Muscle layer of duodenum (tissue), 2 donors: ENCODE measurements around the gene GET3.

Experiments used
- H3K27ac ChIP-seq: one replicate; pipeline ENCODE4 v1.7.0; 2013; ENCODE audit warnings: mild to moderate bottlenecking, low read length
- H3K27me3 ChIP-seq: one replicate; pipeline ENCODE4 v1.7.0; 2013; ENCODE audit warnings: low read depth, mild to moderate bottlenecking, control low read depth, low read length
- H3K36me3 ChIP-seq, 2 donors: one replicate each; pipeline ENCODE4 v1.7.0; 2013; ENCODE audit warnings: low read length in 2 of 2, control low read depth in 1 of 2, mild to moderate bottlenecking in 1 of 2; ENCODE audit not compliant: insufficient read depth in 2 of 2, control insufficient read depth in 1 of 2
- H3K4me1 ChIP-seq, 2 donors: one replicate each; pipeline ENCODE4 v1.7.0; 2013; ENCODE audit warnings: low read length in 2 of 2, mild to moderate bottlenecking in 2 of 2, control low read depth in 1 of 2, moderate library complexity in 1 of 2; ENCODE audit not compliant: insufficient read depth in 2 of 2, control insufficient read depth in 1 of 2
- H3K4me3 ChIP-seq, 2 donors: one replicate each; pipeline ENCODE4 v1.7.0; 2013; ENCODE audit warnings: low read length in 2 of 2, low read depth in 1 of 2, mild to moderate bottlenecking in 1 of 2
- H3K9me3 ChIP-seq, 2 donors: one replicate each; pipeline ENCODE4 v1.7.0; 2013; ENCODE audit warnings: low read length in 2 of 2, control low read depth in 1 of 2, mild to moderate bottlenecking in 1 of 2; ENCODE audit not compliant: control insufficient read depth in 1 of 2
- donor health status: healthy.

The GET3 gene

GRCh38 chr19:12730064-12730463 lies 7.2 kb upstream of the GET3 start:
- H3K4me1 ChIP-seq: peaks cover 8 to 27% of the 10 kb centered on the region in 2 donors
- no peak overlapping the region for H3K4me3 ChIP-seq
- H3K27me3 ChIP-seq: no peaks in the 10 kb centered on the region
- no peaks in the 10 kb centered on the region for H3K9me3 ChIP-seq
- H3K36me3 ChIP-seq: peaks cover 15 to 46% of the 10 kb centered on the region in 2 donors
- no peak overlapping the region for H3K27ac ChIP-seq

GRCh38 chr19:12731337-12731736 lies 6.0 kb upstream of the GET3 start:
- H3K36me3 ChIP-seq: peaks cover 15 to 46% of the 10 kb centered on the region in 2 donors
- no peak overlapping the region for H3K27ac ChIP-seq
- no peaks in the 10 kb centered on the region for H3K27me3 ChIP-seq
- H3K9me3 ChIP-seq: no peaks in the 10 kb centered on the region
- no peak overlapping the region for H3K4me3 ChIP-seq
- H3K4me1 ChIP-seq: peaks cover 8 to 30% of the 10 kb centered on the region in 2 donors

DNA sequence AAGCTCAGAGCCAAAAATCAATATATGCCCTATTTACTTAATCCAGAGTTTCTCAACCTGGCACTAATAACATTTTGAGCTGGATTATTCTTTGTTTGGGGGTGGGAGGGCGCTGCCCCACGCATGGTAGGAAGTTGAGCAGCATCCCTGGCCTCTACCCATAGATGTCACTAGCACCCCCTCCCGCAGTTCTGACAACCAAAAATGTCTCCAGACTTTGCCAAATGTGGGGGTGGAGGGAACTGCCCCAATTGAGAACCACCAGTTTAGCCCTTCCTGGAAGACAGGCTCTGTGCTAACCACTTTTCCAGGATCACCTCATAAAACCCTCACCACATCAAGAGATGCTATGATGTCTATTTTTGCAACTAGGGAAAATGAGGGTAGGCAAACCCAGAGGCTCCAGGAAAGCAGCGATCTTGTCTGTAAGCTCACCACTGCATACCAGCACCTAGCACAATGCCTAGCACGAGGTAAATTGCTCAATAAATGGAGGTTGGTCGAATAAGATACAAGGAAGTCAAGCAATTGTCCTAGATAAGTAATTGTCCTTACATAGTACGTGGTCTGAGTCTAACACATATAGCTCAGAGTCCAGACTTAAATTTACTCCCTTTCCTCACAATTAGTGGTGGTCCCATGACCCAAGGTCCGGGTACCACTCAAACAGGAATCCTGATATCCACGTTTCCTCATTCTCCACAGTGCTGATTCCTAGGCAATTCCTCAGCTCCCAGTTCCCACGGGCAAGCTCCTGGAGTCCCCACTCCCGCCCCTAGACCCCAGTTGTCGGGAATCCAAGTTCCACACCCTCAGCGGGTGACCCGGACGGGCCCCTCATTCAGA lies 3.7 kb upstream of the GET3 start:
- H3K4me1 ChIP-seq: peaks cover 15 to 44% of the 10 kb centered on the region in 2 donors
- no peaks in the 10 kb centered on the region for H3K27me3 ChIP-seq
- no peaks in the 10 kb centered on the region for H3K9me3 ChIP-seq

GRCh38 chr19:12737835-12738351 lies 596 bp downstream of the GET3 start:
- peaks cover 0 to 24% of the 10 kb centered on the region in 2 donors for H3K36me3 ChIP-seq
- H3K4me3 ChIP-seq: peak overlapping the region; percentile 88 to 98
- no peaks in the 10 kb centered on the region for H3K9me3 ChIP-seq
- H3K27me3 ChIP-seq: no peaks in the 10 kb centered on the region
- H3K4me1 ChIP-seq: peaks cover 15 to 29% of the 10 kb centered on the region in 2 donors
- no peak overlapping the region for H3K27ac ChIP-seq

More for the DNA sequence above, 3.7 kb upstream of the GET3 start:
- H3K27ac ChIP-seq: peak overlapping the region; percentile 80
- peaks cover 15 to 40% of the 10 kb centered on the region in 2 donors for H3K36me3 ChIP-seq
- H3K4me3 ChIP-seq: peak overlapping the region; percentile 93 to 95

DNA sequence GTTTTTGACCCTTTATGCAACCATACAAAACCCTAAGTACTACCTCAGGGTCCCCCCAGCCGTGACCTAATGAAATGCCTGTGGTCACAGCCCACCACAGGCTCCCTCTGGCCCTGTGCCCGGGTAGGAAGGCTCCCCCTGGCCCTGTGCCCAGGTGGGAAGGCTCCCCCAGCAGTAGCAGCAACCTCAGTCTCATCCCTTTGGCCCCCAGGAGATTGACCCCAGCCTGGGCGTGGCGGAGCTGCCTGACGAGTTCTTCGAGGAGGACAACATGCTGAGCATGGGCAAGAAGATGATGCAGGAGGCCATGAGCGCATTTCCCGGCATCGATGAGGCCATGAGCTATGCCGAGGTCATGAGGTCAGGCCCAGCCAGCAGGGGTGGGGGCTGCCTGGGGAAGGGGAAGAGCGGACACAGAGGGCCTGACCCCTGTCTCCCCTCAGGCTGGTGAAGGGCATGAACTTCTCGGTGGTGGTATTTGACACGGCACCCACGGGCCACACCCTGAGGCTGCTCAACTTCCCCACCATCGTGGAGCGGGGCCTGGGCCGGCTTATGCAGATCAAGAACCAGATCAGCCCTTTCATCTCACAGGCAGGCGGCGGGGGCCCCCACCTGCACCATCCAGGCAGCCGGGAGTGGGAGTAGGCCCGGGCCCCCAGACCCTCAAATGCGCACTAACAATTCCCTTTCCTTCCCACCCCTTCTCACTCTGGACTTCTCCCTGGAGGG lies 8.0 kb downstream of the GET3 start:
- no peaks in the 10 kb centered on the region for H3K27me3 ChIP-seq
- no peaks in the 10 kb centered on the region for H3K4me1 ChIP-seq
- H3K36me3 ChIP-seq: peaks cover 14 to 55% of the 10 kb centered on the region in 2 donors
- no peak overlapping the region for H3K4me3 ChIP-seq
- no peak overlapping the region for H3K27ac ChIP-seq
- H3K9me3 ChIP-seq: peaks cover 0 to 11% of the 10 kb centered on the region in 2 donors

DNA sequence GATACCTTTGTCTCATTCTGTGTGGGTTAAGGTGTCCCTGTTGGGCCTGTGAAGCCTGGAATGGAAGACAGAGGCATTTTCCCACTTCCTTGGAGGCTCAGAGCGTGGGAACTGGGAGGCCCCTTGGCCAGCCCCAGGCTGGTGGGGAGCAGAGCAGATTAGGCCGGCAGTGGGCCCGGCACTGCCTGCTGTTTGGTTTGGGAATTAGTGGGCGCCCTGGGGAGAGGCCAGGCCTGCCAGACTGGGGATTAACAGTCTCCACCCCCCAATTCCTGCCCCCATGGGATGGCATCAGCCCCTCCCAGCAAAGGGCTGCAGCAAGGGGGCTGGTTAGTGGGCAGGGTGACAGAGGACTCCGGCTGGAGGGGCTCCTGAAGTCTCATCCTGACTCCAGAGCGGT lies 11.2 kb downstream of the GET3 start:
- H3K36me3 ChIP-seq: peaks cover 14 to 42% of the 10 kb centered on the region in 2 donors
- peaks cover 4% of the 10 kb centered on the region for H3K27me3 ChIP-seq
- no peak overlapping the region for H3K4me3 ChIP-seq
- H3K27ac ChIP-seq: no peak overlapping the region
- no peaks in the 10 kb centered on the region for H3K4me1 ChIP-seq
- peaks cover 0 to 11% of the 10 kb centered on the region in 2 donors for H3K9me3 ChIP-seq

DNA sequence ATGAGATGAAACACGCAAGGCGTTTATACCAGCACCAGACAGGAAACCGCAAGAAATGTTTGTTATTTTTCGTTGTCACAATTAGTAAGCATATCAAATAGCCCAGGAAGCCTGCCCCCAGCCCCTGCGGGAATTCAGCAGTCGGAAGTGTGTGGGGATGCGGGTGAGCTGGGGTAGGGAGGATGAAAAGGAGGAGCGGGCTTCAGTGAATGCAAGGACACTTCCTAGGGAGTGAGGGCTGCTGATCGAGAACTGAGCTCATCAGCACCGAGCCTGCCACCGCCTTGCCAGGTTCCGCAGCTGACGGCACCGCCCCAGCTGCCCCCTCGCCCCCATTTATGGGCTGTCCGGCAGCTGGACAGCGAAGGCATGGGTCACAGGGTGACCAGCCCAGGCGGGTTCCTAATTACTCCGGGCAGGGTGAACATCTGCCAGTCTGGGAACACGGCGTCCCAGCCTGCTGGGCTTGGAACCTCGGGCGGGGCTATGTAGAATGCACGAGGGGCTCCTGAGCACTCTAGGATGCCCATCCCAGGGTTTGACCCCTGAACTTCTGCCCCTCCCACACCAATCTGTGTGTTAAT lies 12.7 kb downstream of the GET3 start:
- H3K4me3 ChIP-seq: no peak overlapping the region
- H3K36me3 ChIP-seq: peaks cover 14 to 33% of the 10 kb centered on the region in 2 donors
- H3K27ac ChIP-seq: no peak overlapping the region
- peaks cover 0 to 11% of the 10 kb centered on the region in 2 donors for H3K9me3 ChIP-seq
- H3K27me3 ChIP-seq: peaks cover 6% of the 10 kb centered on the region
- H3K4me1 ChIP-seq: no peaks in the 10 kb centered on the region

DNA sequence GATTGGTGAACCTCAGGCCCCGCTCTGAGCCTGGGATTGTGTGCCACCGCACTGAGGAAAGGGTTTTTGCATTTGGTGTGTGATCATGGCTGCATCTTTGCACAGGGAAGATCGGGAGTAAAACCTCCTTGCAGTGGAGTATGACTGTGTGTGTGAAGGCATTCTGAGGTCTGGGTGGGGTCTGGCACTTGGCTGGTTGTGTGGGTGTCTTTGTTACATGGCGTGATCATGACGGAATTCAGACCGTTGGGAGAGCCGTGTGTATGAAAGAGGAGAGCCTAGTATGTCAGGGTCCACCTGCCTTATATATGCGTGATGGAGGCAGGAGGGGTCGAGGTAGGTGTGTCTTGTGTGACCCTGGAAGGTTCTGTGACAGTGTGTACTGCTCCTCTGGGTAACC lies 13.6 kb downstream of the GET3 start:
- H3K4me3 ChIP-seq: no peak overlapping the region
- H3K27ac ChIP-seq: no peak overlapping the region
- peaks cover 0 to 11% of the 10 kb centered on the region in 2 donors for H3K9me3 ChIP-seq
- H3K27me3 ChIP-seq: peaks cover 6% of the 10 kb centered on the region
- peaks cover 14 to 25% of the 10 kb centered on the region in 2 donors for H3K36me3 ChIP-seq
- H3K4me1 ChIP-seq: no peaks in the 10 kb centered on the region

DNA sequence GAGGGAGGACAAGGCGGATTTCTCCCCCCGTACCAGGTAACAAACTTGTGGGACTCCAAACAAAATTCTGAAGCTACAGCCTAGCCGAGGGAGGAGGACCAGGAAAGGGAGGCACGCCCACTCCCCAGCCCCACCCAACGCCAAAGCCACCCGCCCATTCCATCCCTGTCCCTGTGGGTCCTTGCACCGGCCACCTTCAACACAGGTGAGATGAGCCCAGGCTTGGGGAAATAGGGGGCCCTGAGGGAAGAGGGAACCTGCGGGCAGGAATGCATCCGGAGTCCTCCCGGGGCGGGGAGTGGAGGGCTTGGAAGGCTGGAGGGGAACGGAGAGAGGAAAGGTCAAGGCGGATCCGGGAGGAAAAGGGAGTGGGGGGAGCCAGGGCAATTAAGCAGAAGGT lies 14.3 kb downstream of the GET3 start, which contains the start of gene BEST2:
Gene BEST2 (plus strand): TSS at position 157 of the 400 bp plus-strand sequence. CDS start 802 bp downstream, outside the sequence.
- peaks cover 11 to 17% of the 10 kb centered on the region in 2 donors for H3K36me3 ChIP-seq
- H3K4me3 ChIP-seq: no peak within 1 kb of the TSS
- H3K4me1 ChIP-seq: no peaks in the 10 kb centered on the region
- H3K27me3 ChIP-seq: peaks cover 6% of the 10 kb centered on the region
- H3K9me3 ChIP-seq: peaks cover 0 to 11% of the 10 kb centered on the region in 2 donors
- H3K27ac ChIP-seq: no peak within 1 kb of the TSS

GRCh38 chr19:12752056-12752781 lies 14.9 kb downstream of the GET3 start:
- H3K27me3 ChIP-seq: peaks cover 6% of the 10 kb centered on the region
- no peak overlapping the region for H3K4me3 ChIP-seq
- peaks cover 0 to 9% of the 10 kb centered on the region in 2 donors for H3K9me3 ChIP-seq
- no peak overlapping the region for H3K27ac ChIP-seq
- H3K4me1 ChIP-seq: no peaks in the 10 kb centered on the region
- H3K36me3 ChIP-seq: peaks cover 9 to 11% of the 10 kb centered on the region in 2 donors
